22Rv1 (cell line): ENCODE data around the gene CRIP2.

Experiments
- CTCF ChIP-seq: fragments of 450-650 bp; IDR thresholded peaks from 2 replicates; pipeline ENCODE4 v1.5.1; 2017; ENCODE audit warnings: mild to moderate bottlenecking
- ZFX ChIP-seq: fragments of 450-650 bp; IDR thresholded peaks from 2 replicates; pipeline ENCODE4 v1.6.1; 2017; ENCODE audit warnings: antibody characterized with exemption, borderline replicate concordance

DNA sequence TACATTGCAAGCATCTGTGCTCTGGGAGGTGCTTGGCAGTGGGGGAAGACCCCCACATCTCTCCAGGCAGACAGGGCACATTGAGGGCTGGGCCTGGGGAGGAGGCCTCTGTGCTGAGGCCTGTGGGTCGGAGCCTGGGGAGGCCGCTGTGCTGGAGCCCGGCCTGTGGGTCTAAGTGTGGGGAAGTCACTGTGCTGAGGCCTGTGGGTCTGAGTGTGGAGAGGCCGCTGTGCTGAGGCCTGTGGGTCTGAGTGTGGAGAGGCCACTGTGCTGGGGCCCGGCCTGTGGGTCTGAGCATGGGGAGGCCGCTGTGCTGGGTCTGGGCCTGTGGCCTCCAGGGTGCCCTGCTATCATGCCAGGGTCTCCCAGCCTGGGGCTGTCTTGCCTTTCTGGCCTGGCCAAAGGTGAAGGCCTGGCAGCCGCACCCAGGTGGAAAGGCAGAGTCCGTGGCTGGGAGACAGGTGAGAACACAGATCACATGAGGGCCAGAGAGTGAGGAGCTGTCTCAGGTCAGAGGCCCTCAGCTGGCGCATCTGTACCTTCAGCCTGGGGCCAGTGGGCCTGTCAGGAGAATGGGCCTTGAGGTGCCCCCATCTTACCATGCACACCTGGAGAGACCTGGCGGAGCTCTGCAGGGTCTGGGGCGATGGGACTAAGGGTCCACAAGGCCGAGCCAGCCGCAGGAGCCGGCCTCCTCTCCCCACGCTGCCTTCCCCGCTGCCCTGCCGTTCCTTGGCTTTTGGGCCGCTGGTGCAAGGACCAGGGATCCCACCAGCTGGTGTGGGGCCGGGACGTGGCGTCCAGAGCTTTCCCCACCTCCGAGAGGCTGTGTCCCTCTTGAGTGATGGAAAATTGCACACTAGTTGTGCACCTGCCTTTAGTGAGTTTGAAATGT lies 18.6 kb upstream of the CRIP2 start:
- TF ChIP-seq ZFX: no peak
- no peak for TF ChIP-seq CTCF
